Common myeloid progenitor, CD34-positive (primary cell): Measurements from ENCODE around the gene CNOT10.
"Not testable (repeated sequence)": the region's sequence is repeated elsewhere in the genome, so short reads cannot be mapped to it uniquely, and the experiment has no call there.

Source experiments
- CTCF ChIA-PET: fragments of 350-600 bp; sonication (Branson Sonifier 250); formaldehyde crosslinking; loops from one replicate; lab custom pipeline; 2021; ENCODE audit warnings: antibody characterized with exemption; lab: Charles Lee
- POLR2A ChIA-PET: fragments of 350-600 bp; sonication (Branson Sonifier 250); formaldehyde crosslinking; loops from one replicate; lab custom pipeline; 2021; ENCODE audit warnings: antibody characterized with exemption; lab: Charles Lee
- DNase-seq, 3 donors: peaks; one replicate each; pipeline versions ENCODE4 v3.0.0 to v3.0.0-alpha.2; 2013
- H3K27ac ChIP-seq, 2 experiments: 1 replicate in 1 of 2; 2 replicates in 1 of 2; pipeline ENCODE4 v1.7.0; 2013; ENCODE audit warnings: inconsistent platforms in 2 of 2, low read length in 2 of 2, mild to moderate bottlenecking in 2 of 2, low read depth in 1 of 2, moderate library complexity in 1 of 2; ENCODE audit not compliant: severe bottlenecking in 2 of 2, insufficient read depth in 1 of 2, poor library complexity in 1 of 2
- H3K27me3 ChIP-seq, 5 experiments: replicated peaks in 2 of 5; 1 replicate in 3 of 5; 2 replicates in 2 of 5; pipeline versions ENCODE4 v1.6.1 to v1.7.0; 2013; ENCODE audit warnings: low read length in 4 of 5, mild to moderate bottlenecking in 2 of 5, moderate library complexity in 2 of 5, inconsistent platforms in 1 of 5; ENCODE audit not compliant: insufficient read depth in 5 of 5, control insufficient read depth in 4 of 5
- H3K36me3 ChIP-seq, 4 experiments: 1 replicate in 2 of 4; 2 replicates in 2 of 4; pipeline versions ENCODE4 v1.6.1 to v1.7.0; 2013; ENCODE audit warnings: low read length in 3 of 4, control low read depth in 1 of 4, mild to moderate bottlenecking in 1 of 4; ENCODE audit not compliant: control insufficient read depth in 4 of 4, insufficient read depth in 4 of 4
- H3K4me1 ChIP-seq, 4 experiments: 1 replicate in 3 of 4; 2 replicates in 1 of 4; pipeline versions ENCODE4 v1.6.1 to v1.7.1; 2013; ENCODE audit warnings: low read length in 3 of 4, mild to moderate bottlenecking in 3 of 4, control low read depth in 1 of 4, inconsistent platforms in 1 of 4, moderate library complexity in 1 of 4; ENCODE audit not compliant: control insufficient read depth in 4 of 4, insufficient read depth in 4 of 4; ENCODE audit errors: control extremely low read depth in 1 of 4
- H3K4me3 ChIP-seq, 7 experiments: 1 replicate in 4 of 7; 2 replicates in 3 of 7; pipeline versions ENCODE4 v1.5.1 to v1.7.0; 2013; ENCODE audit warnings: mild to moderate bottlenecking in 7 of 7, low read length in 6 of 7, moderate library complexity in 6 of 7, inconsistent platforms in 2 of 7, low read depth in 2 of 7, control low read depth in 1 of 7; ENCODE audit not compliant: insufficient read depth in 4 of 7, control insufficient read depth in 1 of 7; ENCODE audit errors: extremely low read depth in 1 of 7
- H3K9me3 ChIP-seq, 5 experiments: 1 replicate in 4 of 5; 2 replicates in 1 of 5; pipeline versions ENCODE4 v1.6.1 to v1.7.1; 2013; ENCODE audit warnings: low read length in 4 of 5, mild to moderate bottlenecking in 2 of 5, inconsistent platforms in 1 of 5, low read depth in 1 of 5, moderate library complexity in 1 of 5; ENCODE audit not compliant: control insufficient read depth in 4 of 5, insufficient read depth in 2 of 5; ENCODE audit errors: control extremely low read depth in 1 of 5
- WGBS: methylation state at CpG from one replicate; pipeline ENCODE4 v1.1.5; 2013; ENCODE audit not compliant: insufficient coverage; 5-methylcytosine and 5-hydroxymethylcytosine counted together

CNOT10 gene

GRCh38 chr3:32646761-32647160 is 38.2 kb upstream of the CNOT10 start:
- H3K36me3 ChIP-seq, result no peaks in the 10 kb centered on the region
- no peak overlapping the region for H3K4me3 ChIP-seq
- H3K27ac ChIP-seq, result no peak overlapping the region
- no peaks in the 10 kb centered on the region for H3K4me1 ChIP-seq
- ChIA-PET POLR2A (interaction anchor here (0.7 kb wide), 1 partner anchor 97 kb away, joined by 3 read pairs; no protein-coding TSS in a partner anchor), CTCF (interaction anchor here (1.4 kb wide), 1 partner anchor 20 kb away, joined by 3 read pairs; no protein-coding TSS in a partner anchor)
- H3K27me3 ChIP-seq, result no peaks in the 10 kb centered on the region
- no peaks in the 10 kb centered on the region for H3K9me3 ChIP-seq
- WGBS, result no CpG with 5 or more reads among the region's 1 CpG
- no peak for DNase-seq

GRCh38 chr3:32652337-32653100 is 32.5 kb upstream of the CNOT10 start:
- WGBS, result 100% methylated on average over 4 of the region's 9 CpGs
- H3K27ac ChIP-seq, DNase-seq, H3K9me3 ChIP-seq, POLR2A ChIA-PET, H3K36me3 ChIP-seq, H3K4me1 ChIP-seq, H3K4me3 ChIP-seq, H3K27me3 ChIP-seq: not testable (repeated sequence)
- CTCF ChIA-PET, result interaction anchor here (0.7 to 1.6 kb wide), 5 partner anchors 9 to 145 kb away, joined by 3 to 6 read pairs (median 4); no protein-coding TSS in a partner anchor

GRCh38 chr3:32655167-32655566 is 29.8 kb upstream of the CNOT10 start:
- ChIA-PET POLR2A (no interaction called here), CTCF (interaction anchor here (1.6 kb wide), 1 partner anchor 12 kb away, joined by 4 read pairs; no protein-coding TSS in a partner anchor)
- no peaks in the 10 kb centered on the region for H3K27me3 ChIP-seq
- no peaks in the 10 kb centered on the region for H3K9me3 ChIP-seq
- H3K4me3 ChIP-seq, result no peak overlapping the region
- H3K4me1 ChIP-seq, result no peaks in the 10 kb centered on the region
- H3K27ac ChIP-seq, result no peak overlapping the region
- DNase-seq, result no peak
- WGBS, result no CpG with 5 or more reads among the region's 3 CpGs
- no peaks in the 10 kb centered on the region for H3K36me3 ChIP-seq

DNA sequence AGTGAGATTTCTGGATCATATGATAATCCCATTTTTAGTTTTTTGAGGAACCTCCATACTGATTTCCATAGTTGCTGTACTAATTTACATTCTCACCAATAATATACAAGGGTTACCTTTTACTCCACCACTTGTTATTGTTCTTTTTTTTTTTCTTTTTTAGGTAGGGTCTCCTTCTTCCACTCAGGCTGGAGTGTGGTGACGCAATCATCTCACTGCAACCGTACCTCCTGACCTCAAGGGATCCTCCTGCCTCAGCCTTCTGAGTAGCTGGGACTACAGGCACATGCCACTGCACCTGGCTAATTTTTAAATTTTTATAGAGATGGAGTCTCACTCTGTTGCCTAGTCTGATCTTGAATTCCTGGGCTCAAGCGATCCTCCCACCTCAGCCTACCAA is 24.4 kb upstream of the CNOT10 start:
- WGBS, result 100% methylated on average over 2 of the region's 3 CpGs
- POLR2A ChIA-PET, result no interaction called here
- no peak for DNase-seq
- H3K27me3 ChIP-seq, result no peaks in the 10 kb centered on the region
- H3K4me1 ChIP-seq, result no peaks in the 10 kb centered on the region
- H3K36me3 ChIP-seq, result no peaks in the 10 kb centered on the region
- CTCF ChIA-PET, result interaction anchor here (3.8 kb wide), 1 partner anchor 150 kb away, joined by 29 read pairs; no protein-coding TSS in a partner anchor
- no peak overlapping the region for H3K27ac ChIP-seq
- no peaks in the 10 kb centered on the region for H3K9me3 ChIP-seq
- no peak overlapping the region for H3K4me3 ChIP-seq

- POLR2A ChIA-PET, result no interaction called here
- DNase-seq, result no peak
- CTCF ChIA-PET, result interaction anchor here (0.9 to 3.8 kb wide), 9 partner anchors 9 to 320 kb away, joined by 3 to 29 read pairs (median 4); partner anchors contain the start of gene DYNC1LI1
- Histone ChIP-seq H3K9me3 (no peaks in the 10 kb centered on the region), H3K27ac (no peak overlapping the region), H3K36me3 (no peaks in the 10 kb centered on the region), H3K4me3 (no peak overlapping the region), H3K4me1 (no peaks in the 10 kb centered on the region), H3K27me3 (no peaks in the 10 kb centered on the region)
Observed at GRCh38 chr3:32662647-32663046, 22.3 kb upstream of the CNOT10 start.

DNA sequence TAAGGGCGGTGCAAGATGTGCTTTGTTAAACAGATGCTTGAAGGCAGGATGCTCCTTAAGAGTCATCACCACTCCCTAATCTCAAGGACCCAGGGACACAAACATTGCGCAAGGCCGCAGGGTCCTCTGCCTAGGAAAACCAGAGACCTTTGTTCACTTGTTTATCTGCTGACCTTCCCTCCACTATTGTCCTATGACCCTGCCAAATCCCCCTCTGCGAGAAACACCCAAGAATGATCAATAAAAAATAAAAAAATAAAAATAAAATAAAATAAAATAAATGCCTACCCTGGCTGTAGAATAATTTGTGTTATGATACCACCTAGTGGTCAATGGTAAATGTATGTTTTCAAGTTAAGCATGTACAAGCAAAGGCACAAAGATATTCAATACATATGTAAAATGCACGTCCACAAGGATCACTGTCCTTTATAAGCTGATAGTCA is 20.3 kb upstream of the CNOT10 start:
- H3K36me3 ChIP-seq, POLR2A ChIA-PET, H3K27ac ChIP-seq, H3K27me3 ChIP-seq, H3K4me1 ChIP-seq, H3K9me3 ChIP-seq, H3K4me3 ChIP-seq: not testable (repeated sequence)
- CTCF ChIA-PET, result interaction anchor here (1.3 to 2.9 kb wide), 6 partner anchors 9 to 161 kb away, joined by 3 to 14 read pairs (median 4); no protein-coding TSS in a partner anchor
- WGBS, result no CpG with 5 or more reads among the region's 5 CpGs
- peak; percentile 50 to 70 (median 69) for DNase-seq

DNA sequence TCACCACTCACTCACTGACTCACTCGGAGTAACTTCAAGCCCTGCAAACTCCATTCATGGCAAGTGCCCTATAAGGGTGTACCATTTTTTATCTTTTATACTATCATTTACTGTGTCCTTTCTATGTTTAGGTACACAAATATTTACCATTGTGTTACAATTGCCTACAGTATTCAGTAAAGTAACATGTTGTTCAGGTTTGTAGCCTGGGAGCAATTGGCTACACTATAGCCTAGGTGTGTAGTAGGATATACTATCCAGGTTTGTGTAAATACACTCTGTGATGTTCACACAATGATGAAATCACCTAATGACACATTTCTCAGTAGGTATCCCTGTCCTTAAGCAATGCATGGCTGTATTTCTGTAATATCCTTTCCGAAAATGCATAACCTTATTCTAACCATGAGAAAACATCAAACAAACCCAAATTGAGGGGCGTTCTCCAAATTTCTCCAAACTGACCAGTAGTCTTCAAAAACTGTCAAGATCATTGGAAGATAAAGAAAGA is 17.9 kb upstream of the CNOT10 start:
- Histone ChIP-seq H3K27me3 (no peaks in the 10 kb centered on the region), H3K27ac (no peak overlapping the region), H3K4me1 (no peaks in the 10 kb centered on the region), H3K9me3 (no peaks in the 10 kb centered on the region), H3K4me3 (no peak overlapping the region), H3K36me3 (no peaks in the 10 kb centered on the region)
- ChIA-PET POLR2A (no interaction called here), CTCF (interaction anchor here (0.9 to 2.3 kb wide), 2 partner anchors 91 to 157 kb away, joined by 3 to 8 read pairs; no protein-coding TSS in a partner anchor)
- DNase-seq, result no peak
- 100% methylated on average over 1 of the region's 3 CpGs for WGBS
